ENCODE measurements around the gene IFT80. TPM values are rescaled to one million over a fixed set of nuclear protein-coding genes. Genes with fewer than 3 reads are reported as not detected.

IFT80 gene
- total and polyA plus RNA-seq, 12 donors, result 11.0 to 37.3 (median 22.1) TPM

DNA sequence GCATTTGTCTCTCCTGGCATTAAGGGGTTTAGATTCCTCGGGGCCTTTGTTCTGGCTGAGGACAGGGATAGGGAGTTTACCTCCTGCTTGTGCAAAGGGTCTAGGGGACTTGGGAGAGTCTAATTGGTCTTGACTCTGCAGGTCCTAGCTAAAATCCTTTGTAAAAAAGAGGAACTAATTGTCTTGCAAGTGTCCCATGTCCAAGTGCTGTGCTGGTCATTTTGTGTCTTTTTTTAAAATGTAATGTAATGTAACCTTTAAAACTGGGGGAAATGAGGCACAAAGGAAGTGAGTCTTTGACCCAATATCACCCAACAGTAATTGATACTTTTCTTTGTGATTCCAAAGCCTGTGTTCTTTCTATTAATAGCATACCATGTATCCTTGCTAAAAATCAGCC lies 188.7 kb downstream of the IFT80 start:
- WGBS, 4 donors, result 81 to 100% (median 89%) methylated on average over 1 of the region's 1 CpG
- intact Hi-C loops (cut with DNase I), result no loop called here

More for the DNA sequence above, 188.7 kb downstream of the IFT80 start:
- H3K9me3 ChIP-seq (replicated peaks in 1 of 3), result no peaks in the 10 kb centered on the region
- no peak overlapping the region for H3K4me3 ChIP-seq
- no peaks in the 10 kb centered on the region for H3K36me3 ChIP-seq (replicated peaks in 1 of 2)
- no peaks in the 10 kb centered on the region for H3K27me3 ChIP-seq
- H3K27ac ChIP-seq, result no peak overlapping the region
- DNase-seq, result no peak
- H3K4me1 ChIP-seq (replicated peaks in 1 of 2), result no peaks in the 10 kb centered on the region
- TF ChIP-seq POLR2A (IDR thresholded peaks at IDR 0.05), result no peak
- TF ChIP-seq, protein P1, sequence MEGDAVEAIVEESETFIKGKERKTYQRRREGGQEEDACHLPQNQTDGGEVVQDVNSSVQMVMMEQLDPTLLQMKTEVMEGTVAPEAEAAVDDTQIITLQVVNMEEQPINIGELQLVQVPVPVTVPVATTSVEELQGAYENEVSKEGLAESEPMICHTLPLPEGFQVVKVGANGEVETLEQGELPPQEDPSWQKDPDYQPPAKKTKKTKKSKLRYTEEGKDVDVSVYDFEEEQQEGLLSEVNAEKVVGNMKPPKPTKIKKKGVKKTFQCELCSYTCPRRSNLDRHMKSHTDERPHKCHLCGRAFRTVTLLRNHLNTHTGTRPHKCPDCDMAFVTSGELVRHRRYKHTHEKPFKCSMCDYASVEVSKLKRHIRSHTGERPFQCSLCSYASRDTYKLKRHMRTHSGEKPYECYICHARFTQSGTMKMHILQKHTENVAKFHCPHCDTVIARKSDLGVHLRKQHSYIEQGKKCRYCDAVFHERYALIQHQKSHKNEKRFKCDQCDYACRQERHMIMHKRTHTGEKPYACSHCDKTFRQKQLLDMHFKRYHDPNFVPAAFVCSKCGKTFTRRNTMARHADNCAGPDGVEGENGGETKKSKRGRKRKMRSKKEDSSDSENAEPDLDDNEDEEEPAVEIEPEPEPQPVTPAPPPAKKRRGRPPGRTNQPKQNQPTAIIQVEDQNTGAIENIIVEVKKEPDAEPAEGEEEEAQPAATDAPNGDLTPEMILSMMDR (IDR thresholded peaks at IDR 0.05), result no peak

MicroRNAs within 50 kb of the gene (microRNA counts, 767-probe panel; counts per million panel counts)
- 6,367 to 7,297 counts per million in 2 donors for microRNA hsa-miR-15b-5p

Small RNA genes within 50 kb of the gene (microRNA-seq; reads per million reads assigned to microRNA genes)
- gene MIR15B, result 666 to 1,843 (median 1,544) reads per million in 3 donors
- gene MIR16-2, result 444 to 606 (median 454) reads per million in 3 donors

Small RNA genes within 50 kb of the gene (small RNA-seq; reads per million reads assigned to genes)
- gene MIR15B, result 5.7 to 8.0 reads per million in 2 donors
- gene MIR16-2, result 1.5 to 1.8 reads per million in 2 donors

Other genes with a start within 250 kb of the IFT80 start
- under 1 TPM in 5 of 9 donors, not detected in 4; 0.14 to 0.49 (median 0.28) TPM for gene C3orf80, start 173.8 kb downstream of the IFT80 start, total RNA-seq
- gene C3orf80, start 173.8 kb downstream of the IFT80 start, polyA plus RNA-seq, result under 1 TPM in 2 of 3 donors, not detected in 1; 0.17 to 0.24 TPM
- 10 to 100 TPM; 10.5 to 71.7 (median 20.0) TPM for gene SMC4, start 425 bp upstream of the IFT80 start, total RNA-seq
- gene SMC4, start 425 bp upstream of the IFT80 start, polyA plus RNA-seq, result 10 to 100 TPM; 29.0 to 48.5 (median 44.5) TPM
- 10 to 100 TPM in 1 of 9 donors, 1 to 10 TPM in 5, under 1 TPM in 3; 0.35 to 10.1 (median 1.4) TPM for gene TRIM59, start 50.6 kb upstream of the IFT80 start, total RNA-seq
- under 1 TPM; 0.32 to 0.93 (median 0.61) TPM for gene TRIM59, start 50.6 kb upstream of the IFT80 start, polyA plus RNA-seq
- 10 to 100 TPM; 10.6 to 43.6 (median 21.1) TPM for gene KPNA4, start 166.3 kb upstream of the IFT80 start, total RNA-seq
- gene KPNA4, start 166.3 kb upstream of the IFT80 start, polyA plus RNA-seq, result 10 to 100 TPM in 1 of 3 donors, 1 to 10 TPM in 2; 6.5 to 38.6 (median 8.1) TPM

All from adrenal gland (tissue), 12 donors.